Measurements from ENCODE around the gene DCUN1D1.

GRCh38 chr3:182973047-182973446 is 7.3 kb downstream of the DCUN1D1 start:
- TF ChIP-seq SUZ12 (IDR thresholded peaks at IDR 0.05; ENCODE audit: extremely low read depth, insufficient read depth, insufficient read length) = no peak
- no peak for TF ChIP-seq YY1 (IDR thresholded peaks at IDR 0.05; ENCODE audit: insufficient read depth, insufficient read length)
- TF ChIP-seq ZNF274 (IDR thresholded peaks at IDR 0.05; ENCODE audit: low read depth, low read length) = no peak
